ENCODE measurements around the gene RGS7. TPM values are rescaled to one million over a fixed set of nuclear protein-coding genes. Genes with fewer than 3 reads are reported as not detected.

Gene RGS7
- total and polyA plus RNA-seq, 10 of the 15 experiments (the other 5 are each of a cell fraction or from before 2014, with no cell fraction given) = not detected

DNA sequence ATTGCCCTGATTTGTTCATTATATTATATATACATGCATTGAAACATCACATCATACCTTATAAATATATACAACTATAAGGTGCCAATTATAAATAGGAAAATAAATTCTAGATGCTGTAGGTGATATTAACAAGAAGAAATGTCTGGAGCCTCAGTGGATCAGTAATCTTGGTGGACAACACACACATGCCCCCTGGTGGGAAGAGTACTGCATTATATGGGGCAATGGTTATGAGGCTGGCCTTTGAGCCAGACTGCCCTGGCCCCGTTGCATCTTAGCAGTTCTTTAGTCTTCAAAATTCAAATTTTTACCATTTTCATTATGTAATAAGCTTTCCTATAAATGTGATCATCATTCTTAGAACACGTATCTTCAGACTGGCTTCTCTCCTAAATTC lies 410.1 kb downstream of the RGS7 start (continued):
- peak; percentile 72; the same call in 1 of the 2 replicates for TF ChIP-seq SMC3 (IDR thresholded peaks at IDR 0.05; ENCODE audit: borderline replicate concordance, low read length)
- no peak for TF ChIP-seq BACH1 (IDR thresholded peaks at IDR 0.05; ENCODE audit: borderline replicate concordance)
- TF ChIP-seq RAD21 (IDR thresholded peaks at IDR 0.05; ENCODE audit: insufficient read depth, low read depth, low read length) = peak; percentile 51
- TF ChIP-seq, protein P1, sequence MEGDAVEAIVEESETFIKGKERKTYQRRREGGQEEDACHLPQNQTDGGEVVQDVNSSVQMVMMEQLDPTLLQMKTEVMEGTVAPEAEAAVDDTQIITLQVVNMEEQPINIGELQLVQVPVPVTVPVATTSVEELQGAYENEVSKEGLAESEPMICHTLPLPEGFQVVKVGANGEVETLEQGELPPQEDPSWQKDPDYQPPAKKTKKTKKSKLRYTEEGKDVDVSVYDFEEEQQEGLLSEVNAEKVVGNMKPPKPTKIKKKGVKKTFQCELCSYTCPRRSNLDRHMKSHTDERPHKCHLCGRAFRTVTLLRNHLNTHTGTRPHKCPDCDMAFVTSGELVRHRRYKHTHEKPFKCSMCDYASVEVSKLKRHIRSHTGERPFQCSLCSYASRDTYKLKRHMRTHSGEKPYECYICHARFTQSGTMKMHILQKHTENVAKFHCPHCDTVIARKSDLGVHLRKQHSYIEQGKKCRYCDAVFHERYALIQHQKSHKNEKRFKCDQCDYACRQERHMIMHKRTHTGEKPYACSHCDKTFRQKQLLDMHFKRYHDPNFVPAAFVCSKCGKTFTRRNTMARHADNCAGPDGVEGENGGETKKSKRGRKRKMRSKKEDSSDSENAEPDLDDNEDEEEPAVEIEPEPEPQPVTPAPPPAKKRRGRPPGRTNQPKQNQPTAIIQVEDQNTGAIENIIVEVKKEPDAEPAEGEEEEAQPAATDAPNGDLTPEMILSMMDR (IDR thresholded peaks at IDR 0.05 in 2 of 3, conservative IDR thresholded peaks at IDR 0.05 in 1 of 3; ENCODE audit: control insufficient read depth in 2 of 3, extremely low read depth in 1 of 3, insufficient read depth in 1 of 3, low read depth in 3 of 3, low read length in 3 of 3) = peak; percentile 26 to 53 (median 47); a peak in 3 of 6 replicates

DNA sequence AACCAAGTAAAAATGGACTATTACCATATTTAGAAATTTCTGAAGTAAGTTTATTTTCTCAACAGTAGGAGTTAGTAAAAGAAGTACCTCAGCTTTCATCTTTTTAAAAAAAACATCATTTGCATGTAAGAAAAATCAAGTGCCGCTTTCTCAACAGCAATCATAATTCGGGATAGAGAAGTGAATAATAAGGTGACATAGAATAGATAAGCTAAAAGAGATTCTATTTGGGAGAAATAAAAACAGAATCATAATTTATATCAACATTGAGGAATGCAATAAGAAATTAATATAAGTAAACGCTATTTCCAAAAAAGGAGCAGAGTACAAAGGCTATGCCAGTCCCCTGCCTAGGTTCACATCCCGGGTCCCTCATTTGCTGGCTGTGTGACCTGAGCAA lies 414.1 kb downstream of the RGS7 start:
- ChIA-PET CTCF (interaction anchor here (1.9 kb wide), 1 partner anchor 211 kb away, joined by 6 read pairs; no protein-coding TSS in a partner anchor), POLR2A (no interaction called here), RAD21 (ENCODE audit: unreplicated experiment) (no interaction called here), SMC1A (ENCODE audit: uncharacterized antibody, unreplicated experiment) (no interaction called here)
- no peaks in the 10 kb centered on the region for H3K9me3 ChIP-seq (replicated peaks; ENCODE audit: control insufficient read depth, insufficient read depth, low read length)
- no peaks in the 10 kb centered on the region for H3K79me2 ChIP-seq (ENCODE audit: control insufficient read depth, insufficient read depth, low read length)
- H3K4me1 ChIP-seq (ENCODE audit: control insufficient read depth, insufficient read depth, low read length) = no peaks in the 10 kb centered on the region
- no peak overlapping the region for H3K27ac ChIP-seq (ENCODE audit: control insufficient read depth, insufficient read depth)
- no peak overlapping the region for H2AFZ ChIP-seq (ENCODE audit: control insufficient read depth, low read depth, low read length)
- H3K4me2 ChIP-seq (ENCODE audit: control insufficient read depth, insufficient read depth) = no peak overlapping the region
- H4K20me1 ChIP-seq (ENCODE audit: control insufficient read depth, insufficient read depth) = no peaks in the 10 kb centered on the region
- intact Hi-C loops (cut with micrococcal nuclease; ENCODE audit: unreplicated experiment) = no loop called here
- no peak overlapping the region for H3K9ac ChIP-seq (ENCODE audit: control insufficient read depth, insufficient read depth, low read length)
- WGBS (ENCODE audit: insufficient coverage, insufficient replicate concordance, low lambda C conversion rate, missing lambda C conversion rate) = 37% methylated on average over 4 of the region's 4 CpGs
- no peak for FAIRE-seq
- DNase-seq (ENCODE audit: low read depth, low spot score) = no peak
- no peak overlapping the region for H3K4me3 ChIP-seq
- in situ Hi-C loops (cut with MboI) = no loop called here
- H3K36me3 ChIP-seq (ENCODE audit: control insufficient read depth in 2 of 2, insufficient read depth in 2 of 2, low read length in 1 of 2) = no peaks in the 10 kb centered on the region
- H3K27me3 ChIP-seq (replicated peaks in 1 of 2; ENCODE audit: control insufficient read depth in 2 of 2, insufficient read depth in 2 of 2, low read length in 1 of 2) = no peaks in the 10 kb centered on the region
- BruUV-seq (replicated peaks) = no TSS peak
- no peak for ATAC-seq
- TF ChIP-seq, protein P2, sequence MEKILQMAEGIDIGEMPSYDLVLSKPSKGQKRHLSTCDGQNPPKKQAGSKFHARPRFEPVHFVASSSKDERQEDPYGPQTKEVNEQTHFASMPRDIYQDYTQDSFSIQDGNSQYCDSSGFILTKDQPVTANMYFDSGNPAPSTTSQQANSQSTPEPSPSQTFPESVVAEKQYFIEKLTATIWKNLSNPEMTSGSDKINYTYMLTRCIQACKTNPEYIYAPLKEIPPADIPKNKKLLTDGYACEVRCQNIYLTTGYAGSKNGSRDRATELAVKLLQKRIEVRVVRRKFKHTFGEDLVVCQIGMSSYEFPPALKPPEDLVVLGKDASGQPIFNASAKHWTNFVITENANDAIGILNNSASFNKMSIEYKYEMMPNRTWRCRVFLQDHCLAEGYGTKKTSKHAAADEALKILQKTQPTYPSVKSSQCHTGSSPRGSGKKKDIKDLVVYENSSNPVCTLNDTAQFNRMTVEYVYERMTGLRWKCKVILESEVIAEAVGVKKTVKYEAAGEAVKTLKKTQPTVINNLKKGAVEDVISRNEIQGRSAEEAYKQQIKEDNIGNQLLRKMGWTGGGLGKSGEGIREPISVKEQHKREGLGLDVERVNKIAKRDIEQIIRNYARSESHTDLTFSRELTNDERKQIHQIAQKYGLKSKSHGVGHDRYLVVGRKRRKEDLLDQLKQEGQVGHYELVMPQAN (conservative IDR thresholded peaks at IDR 0.05) = no peak
- TF ChIP-seq HDAC6 (IDR thresholded peaks at IDR 0.05; ENCODE audit: unreplicated experiment) (no peak), NFYA (IDR thresholded peaks at IDR 0.05; ENCODE audit: borderline replicate concordance, low read depth, low read length) (no peak), BMI1 (IDR thresholded peaks at IDR 0.05; ENCODE audit: borderline replicate concordance) (no peak), ZNF384 (IDR thresholded peaks at IDR 0.05; ENCODE audit: borderline replicate concordance, low read depth, low read length) (no peak), CREB1 (IDR thresholded peaks at IDR 0.05; ENCODE audit: low read depth) (no peak), CBFB (IDR thresholded peaks at IDR 0.05; ENCODE audit: low read depth) (no peak), PML (IDR thresholded peaks at IDR 0.05; ENCODE audit: low read length) (no peak)
- TF ChIP-seq, protein P3, sequence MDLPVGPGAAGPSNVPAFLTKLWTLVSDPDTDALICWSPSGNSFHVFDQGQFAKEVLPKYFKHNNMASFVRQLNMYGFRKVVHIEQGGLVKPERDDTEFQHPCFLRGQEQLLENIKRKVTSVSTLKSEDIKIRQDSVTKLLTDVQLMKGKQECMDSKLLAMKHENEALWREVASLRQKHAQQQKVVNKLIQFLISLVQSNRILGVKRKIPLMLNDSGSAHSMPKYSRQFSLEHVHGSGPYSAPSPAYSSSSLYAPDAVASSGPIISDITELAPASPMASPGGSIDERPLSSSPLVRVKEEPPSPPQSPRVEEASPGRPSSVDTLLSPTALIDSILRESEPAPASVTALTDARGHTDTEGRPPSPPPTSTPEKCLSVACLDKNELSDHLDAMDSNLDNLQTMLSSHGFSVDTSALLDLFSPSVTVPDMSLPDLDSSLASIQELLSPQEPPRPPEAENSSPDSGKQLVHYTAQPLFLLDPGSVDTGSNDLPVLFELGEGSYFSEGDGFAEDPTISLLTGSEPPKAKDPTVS (IDR thresholded peaks at IDR 0.05; ENCODE audit: low read depth, low read length) = no peak
- TF ChIP-seq, protein P4, sequence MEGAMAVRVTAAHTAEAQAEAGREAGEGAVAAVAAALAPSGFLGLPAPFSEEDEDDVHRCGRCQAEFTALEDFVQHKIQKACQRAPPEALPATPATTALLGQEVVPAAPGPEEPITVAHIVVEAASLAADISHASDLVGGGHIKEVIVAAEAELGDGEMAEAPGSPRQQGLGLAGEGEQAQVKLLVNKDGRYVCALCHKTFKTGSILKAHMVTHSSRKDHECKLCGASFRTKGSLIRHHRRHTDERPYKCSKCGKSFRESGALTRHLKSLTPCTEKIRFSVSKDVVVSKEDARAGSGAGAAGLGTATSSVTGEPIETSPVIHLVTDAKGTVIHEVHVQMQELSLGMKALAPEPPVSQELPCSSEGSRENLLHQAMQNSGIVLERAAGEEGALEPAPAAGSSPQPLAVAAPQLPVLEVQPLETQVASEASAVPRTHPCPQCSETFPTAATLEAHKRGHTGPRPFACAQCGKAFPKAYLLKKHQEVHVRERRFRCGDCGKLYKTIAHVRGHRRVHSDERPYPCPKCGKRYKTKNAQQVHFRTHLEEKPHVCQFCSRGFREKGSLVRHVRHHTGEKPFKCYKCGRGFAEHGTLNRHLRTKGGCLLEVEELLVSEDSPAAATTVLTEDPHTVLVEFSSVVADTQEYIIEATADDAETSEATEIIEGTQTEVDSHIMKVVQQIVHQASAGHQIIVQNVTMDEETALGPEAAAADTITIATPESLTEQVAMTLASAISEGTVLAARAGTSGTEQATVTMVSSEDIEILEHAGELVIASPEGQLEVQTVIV (IDR thresholded peaks at IDR 0.05; ENCODE audit: borderline replicate concordance, partially characterized antibody) = no peak

All from GM12878 (cell line).